K562 (cell line): ENCODE data around the gene NFKBIB. TPM values are rescaled to one million over a fixed set of nuclear protein-coding genes. Genes with fewer than 3 reads are reported as not detected.
"Not testable (repeated sequence)": the region's sequence is repeated elsewhere in the genome, so short reads cannot be mapped to it uniquely, and the experiment has no call there.

ENCODE experiments used
- CBFA2T2 ChIP-seq: fragments of 450-650 bp; conservative IDR thresholded peaks from 2 replicates; pipeline ENCODE4 v1.6.1; 2017; ENCODE audit warnings: mild to moderate bottlenecking
- CXXC5 ChIP-seq: fragments of 250-450 bp; sonication (Bioruptor Pico); IDR thresholded peaks from 2 replicates; pipeline ENCODE4 v1.8.0; 2022; ENCODE audit warnings: inconsistent platforms, mild to moderate bottlenecking, moderate library complexity
- MAFK ChIP-seq: IDR thresholded peaks from 2 replicates; pipeline ENCODE4 v1.6.1; 2011; ENCODE audit warnings: low read length, improper control_type of control experiment
- MITF ChIP-seq: IDR thresholded peaks from 2 replicates; pipeline ENCODE4 v1.6.1; 2014; ENCODE audit warnings: antibody characterized with exemption
- RAD51 ChIP-seq: fragments of 450-650 bp; IDR thresholded peaks from 2 replicates; pipeline ENCODE4 v1.7.1; 2016; ENCODE audit warnings: low read depth, mild to moderate bottlenecking, borderline replicate concordance
- TOE1 ChIP-seq, 2 experiments: fragments of 450-650 bp in 1 of 2; sonication (generic) in 1 of 2; formaldehyde crosslinking in 1 of 2; IDR thresholded peaks; 2 replicates each; pipeline versions ENCODE4 v1.7.1 to v1.8.0; 2016 to 2022; ENCODE audit warnings: borderline replicate concordance in 2 of 2, mild to moderate bottlenecking in 2 of 2, antibody characterized with exemption in 1 of 2, inconsistent platforms in 1 of 2, low read depth in 1 of 2, missing genetic modification reagents in 1 of 2, moderate library complexity in 1 of 2
- ZFX ChIP-seq: sonication (generic); formaldehyde crosslinking; IDR thresholded peaks from 2 replicates; pipeline ENCODE4 v1.8.0; 2022; ENCODE audit warnings: mild to moderate bottlenecking, missing genetic modification reagents, moderate library complexity
- polyA plus RNA-seq, 8 experiments: library from polyadenylated mRNA; depleted of rRNA in 4 of 8; stranded (reverse) in 5 of 8; unstranded in 3 of 8; fragments of >200 nt; fragmentation: Nextera tagmentation in 2 of 8; fragmentation: Illumina TruSeq in 1 of 8; extraction: Ambion mirVana in 2 of 8; extraction: Trizol in 1 of 8; gene quantifications; 2 replicates each; pipeline versions ENCODE4 v1.2.1 to v1.2.3, GENCODE V29; 2011 to 2014; ENCODE audit warnings: inconsistent platforms in 1 of 8, missing spikeins in 1 of 8
- total RNA-seq, 7 experiments: library from RNA; depleted of rRNA in 6 of 7; stranded (reverse); fragments of >200 nt in 6 of 7; fragmentation: Illumina TruSeq in 2 of 7; extraction: Trizol in 2 of 7; gene quantifications; 2 replicates each; pipeline versions ENCODE4 v1.2.1 to v1.2.3, GENCODE V29; 2011 to 2021; ENCODE audit warnings: low replicate concordance in 1 of 7
- TF ChIP-seq, protein P1 (sequence below): sonication (generic); formaldehyde crosslinking; IDR thresholded peaks from 2 replicates; pipeline ENCODE4 v1.8.1; 2023; ENCODE audit warnings: mild to moderate bottlenecking, missing genetic modification reagents

Gene NFKBIB
- total and polyA plus RNA-seq, 9 of the 15 experiments (the other 6 are each of a cell fraction or from before 2014, with no cell fraction given) = 1.5 to 44.9 (median 10.4) TPM

DNA sequence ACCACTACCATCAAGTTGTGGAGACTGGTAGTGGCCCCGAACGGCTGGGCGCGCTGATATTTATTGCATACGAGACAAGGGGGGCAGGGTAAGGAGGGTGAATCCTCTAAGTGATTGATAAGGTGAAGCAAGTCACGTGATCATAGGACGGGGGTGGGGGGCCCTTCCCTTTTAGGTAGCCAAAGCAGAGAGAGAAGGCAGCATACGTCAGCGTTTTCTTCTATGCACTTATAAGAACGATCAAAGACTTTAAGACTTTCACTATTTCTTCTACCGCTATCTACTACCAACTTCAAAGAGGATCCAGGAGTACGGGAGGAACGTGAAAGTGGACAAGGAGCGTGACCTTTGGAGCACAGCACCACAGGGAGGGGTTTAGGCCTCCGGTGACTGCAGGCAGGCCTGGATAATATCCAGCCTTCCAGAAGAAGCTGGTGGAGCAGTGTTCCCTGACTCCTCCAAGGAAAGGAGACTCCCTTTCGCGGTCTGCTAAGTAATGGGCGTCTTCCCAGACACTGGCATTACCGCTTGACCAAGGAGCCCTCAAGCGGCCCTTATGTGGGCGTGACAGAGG lies 40.1 kb upstream of the NFKBIB start (continued):
- TF ChIP-seq, protein P1, sequence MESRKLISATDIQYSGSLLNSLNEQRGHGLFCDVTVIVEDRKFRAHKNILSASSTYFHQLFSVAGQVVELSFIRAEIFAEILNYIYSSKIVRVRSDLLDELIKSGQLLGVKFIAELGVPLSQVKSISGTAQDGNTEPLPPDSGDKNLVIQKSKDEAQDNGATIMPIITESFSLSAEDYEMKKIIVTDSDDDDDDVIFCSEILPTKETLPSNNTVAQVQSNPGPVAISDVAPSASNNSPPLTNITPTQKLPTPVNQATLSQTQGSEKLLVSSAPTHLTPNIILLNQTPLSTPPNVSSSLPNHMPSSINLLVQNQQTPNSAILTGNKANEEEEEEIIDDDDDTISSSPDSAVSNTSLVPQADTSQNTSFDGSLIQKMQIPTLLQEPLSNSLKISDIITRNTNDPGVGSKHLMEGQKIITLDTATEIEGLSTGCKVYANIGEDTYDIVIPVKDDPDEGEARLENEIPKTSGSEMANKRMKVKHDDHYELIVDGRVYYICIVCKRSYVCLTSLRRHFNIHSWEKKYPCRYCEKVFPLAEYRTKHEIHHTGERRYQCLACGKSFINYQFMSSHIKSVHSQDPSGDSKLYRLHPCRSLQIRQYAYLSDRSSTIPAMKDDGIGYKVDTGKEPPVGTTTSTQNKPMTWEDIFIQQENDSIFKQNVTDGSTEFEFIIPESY (CRISPR knock-in tag) = peak; percentile 36; the same call in 1 of the 2 replicates
- TF ChIP-seq ZFX (CRISPR knock-in tag) (peak; percentile 42; the same call in 1 of the 2 replicates), MITF (peak; percentile 42; the same call in 1 of the 2 replicates), RAD51 (peak; percentile 96), TOE1 (IDR thresholded peaks at IDR 0.05; ENCODE audit: borderline replicate concordance) (peak; percentile 97), CXXC5 (CRISPR knock-in tag) (peak; percentile 44), CBFA2T2 (peak; percentile 81), MAFK (peak; percentile 35; the same call in 1 of the 2 replicates)
- TF ChIP-seq TOE1 (CRISPR knock-in tag; IDR thresholded peaks at IDR 0.05; ENCODE audit: borderline replicate concordance, low read depth) = not testable (repeated sequence)
